AG09319 (cell line): ENCODE data around the gene AFG1L.
"Not testable (repeated sequence)": the region's sequence is repeated elsewhere in the genome, so short reads cannot be mapped to it uniquely, and the experiment has no call there.

ENCODE experiments used
- DNase-seq: peaks from one replicate; pipeline ENCODE4 v3.0.0-alpha.2; 2010; ENCODE audit warnings: low read depth; ENCODE audit errors: extremely low read depth
- TF ChIP-seq, protein P1 (sequence below): IDR thresholded peaks from 2 replicates; pipeline ENCODE4 v1.5.1; 2011; ENCODE audit warnings: low read depth, mild to moderate bottlenecking, inconsistent platforms, low read length, moderate library complexity

The AFG1L gene

DNA sequence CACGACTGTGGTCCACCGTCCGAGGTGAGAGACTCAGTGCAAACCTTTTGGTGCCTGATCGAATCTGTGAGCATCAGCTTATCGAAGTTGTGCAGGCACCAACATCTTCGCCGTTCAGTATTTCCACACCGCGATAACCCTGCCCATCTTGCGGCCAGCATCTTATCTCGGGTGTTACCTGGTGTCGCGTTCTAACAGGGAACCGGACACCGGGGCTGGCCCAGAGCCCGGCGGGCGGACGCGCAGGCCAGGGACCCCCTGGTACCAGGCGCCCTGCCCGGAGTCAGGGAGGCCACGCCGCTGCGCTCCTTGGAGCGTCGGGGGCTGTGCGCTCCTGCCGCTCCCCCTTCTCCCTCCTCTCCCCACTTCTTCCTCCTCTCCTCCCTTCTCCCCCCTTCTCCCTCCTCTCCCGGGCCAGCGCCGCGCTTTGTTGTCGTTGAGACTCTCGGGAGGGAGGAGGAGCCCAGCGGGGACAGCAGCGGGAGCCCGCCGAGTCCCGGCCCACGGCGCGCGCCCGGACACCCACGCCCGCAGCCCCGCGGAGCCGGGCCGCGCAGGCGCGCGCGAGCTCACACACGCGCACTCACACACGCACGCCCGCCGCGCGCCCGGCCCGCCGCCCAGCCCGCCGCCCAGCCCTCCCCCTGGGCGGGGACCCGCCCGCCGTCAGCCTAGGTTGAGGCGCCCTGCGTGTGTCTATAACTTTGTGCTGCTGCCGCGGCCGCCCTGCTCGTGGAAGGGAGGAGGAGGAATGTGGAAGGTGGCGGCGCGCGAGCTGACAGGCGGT, 264.4 kb downstream of the AFG1L start:
- TF ChIP-seq, protein P1, sequence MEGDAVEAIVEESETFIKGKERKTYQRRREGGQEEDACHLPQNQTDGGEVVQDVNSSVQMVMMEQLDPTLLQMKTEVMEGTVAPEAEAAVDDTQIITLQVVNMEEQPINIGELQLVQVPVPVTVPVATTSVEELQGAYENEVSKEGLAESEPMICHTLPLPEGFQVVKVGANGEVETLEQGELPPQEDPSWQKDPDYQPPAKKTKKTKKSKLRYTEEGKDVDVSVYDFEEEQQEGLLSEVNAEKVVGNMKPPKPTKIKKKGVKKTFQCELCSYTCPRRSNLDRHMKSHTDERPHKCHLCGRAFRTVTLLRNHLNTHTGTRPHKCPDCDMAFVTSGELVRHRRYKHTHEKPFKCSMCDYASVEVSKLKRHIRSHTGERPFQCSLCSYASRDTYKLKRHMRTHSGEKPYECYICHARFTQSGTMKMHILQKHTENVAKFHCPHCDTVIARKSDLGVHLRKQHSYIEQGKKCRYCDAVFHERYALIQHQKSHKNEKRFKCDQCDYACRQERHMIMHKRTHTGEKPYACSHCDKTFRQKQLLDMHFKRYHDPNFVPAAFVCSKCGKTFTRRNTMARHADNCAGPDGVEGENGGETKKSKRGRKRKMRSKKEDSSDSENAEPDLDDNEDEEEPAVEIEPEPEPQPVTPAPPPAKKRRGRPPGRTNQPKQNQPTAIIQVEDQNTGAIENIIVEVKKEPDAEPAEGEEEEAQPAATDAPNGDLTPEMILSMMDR, result no peak
- DNase-seq, result peak; percentile 80

GRCh38 chr6:108559884-108560462, 265.1 kb downstream of the AFG1L start:
- TF ChIP-seq, protein P1, result no peak
- no peak for DNase-seq

GRCh38 chr6:108560463-108561308, 265.8 kb downstream of the AFG1L start, which contains the start of gene FOXO3:
FOXO3 (plus strand) TSS chr6:108560917; CDS start chr6:108561209, 292 bp downstream.
- TF ChIP-seq, protein P1, result no peak; the same call in 1 of the 2 replicates
- DNase-seq, result peak; percentile 67

GRCh38 chr6:108561309-108561647, 266.4 kb downstream of the AFG1L start:
- not testable (repeated sequence) for DNase-seq

DNA sequence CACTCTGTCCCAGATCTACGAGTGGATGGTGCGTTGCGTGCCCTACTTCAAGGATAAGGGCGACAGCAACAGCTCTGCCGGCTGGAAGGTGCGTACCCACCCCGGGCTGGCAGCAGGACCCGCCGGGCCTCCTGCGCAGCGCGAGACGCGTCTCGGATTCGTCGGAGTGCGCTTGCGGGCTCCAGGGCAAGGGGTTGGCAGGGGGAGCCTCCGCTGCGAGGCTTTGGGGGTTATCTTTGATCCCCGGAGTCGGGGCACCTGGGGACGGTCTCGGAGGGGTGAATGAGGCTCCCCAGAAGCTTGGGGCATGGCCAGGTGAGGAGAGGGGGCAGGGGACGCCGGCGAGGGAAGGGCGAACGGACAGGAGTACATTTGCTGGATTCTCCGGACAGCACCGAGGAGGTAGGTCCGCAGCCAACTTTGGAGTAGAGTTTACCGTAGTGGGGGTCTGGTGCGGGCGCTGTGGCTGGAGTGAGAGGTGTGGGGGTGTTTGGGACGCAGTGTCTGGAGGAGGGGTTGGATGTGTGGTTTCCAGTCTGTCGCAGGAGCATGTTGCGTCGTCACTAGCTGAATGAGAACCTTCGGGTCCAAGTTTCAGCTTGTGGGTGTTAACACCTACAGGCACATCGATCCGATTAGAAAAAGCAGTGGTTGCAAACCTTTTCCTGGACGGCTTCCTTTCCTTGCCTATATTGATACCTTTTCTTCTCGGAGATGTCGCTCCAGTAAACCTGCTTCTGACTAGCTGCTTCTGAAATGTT, 267.1 kb downstream of the AFG1L start:
- TF ChIP-seq, protein P1, result no peak
- no peak for DNase-seq

GRCh38 chr6:108562503-108562993, 267.7 kb downstream of the AFG1L start:
- TF ChIP-seq, protein P1, result no peak; the same call in 1 of the 2 replicates
- no peak for DNase-seq

GRCh38 chr6:108563292-108563691, 268.4 kb downstream of the AFG1L start:
- DNase-seq, result no peak

More at GRCh38 chr6:108563292-108563691, 268.4 kb downstream of the AFG1L start:
- TF ChIP-seq, protein P1, result no peak
